SJCRH30 (cell line): ENCODE results near the gene IGF2BP1. TPM values are rescaled to one million over a fixed set of nuclear protein-coding genes. Genes with fewer than 3 reads are reported as not detected.
A peak's percentile ranks its signal among the peaks of the same experiment; 100 is the strongest.

Experiments used
- DNase-seq, 2 experiments: peaks; one replicate each; pipeline ENCODE4 v3.0.0-alpha.2; 2015 to 2020
- H3K27ac ChIP-seq: fragments of 250-450 bp; sonication (Bioruptor Pico); 2 replicates; pipeline ENCODE4 v1.5.1; 2020; ENCODE audit warnings: mild to moderate bottlenecking, moderate library complexity
- H3K27me3 ChIP-seq: fragments of 250-450 bp; sonication (Bioruptor Pico); 2 replicates; pipeline ENCODE4 v1.5.1; 2020; ENCODE audit warnings: mild to moderate bottlenecking, moderate library complexity
- H3K36me3 ChIP-seq: fragments of 250-450 bp; sonication (Bioruptor Pico); 2 replicates; pipeline ENCODE4 v1.5.1; 2020; ENCODE audit warnings: mild to moderate bottlenecking, moderate library complexity
- H3K4me1 ChIP-seq: fragments of 250-450 bp; sonication (Bioruptor Pico); 2 replicates; pipeline ENCODE4 v1.5.1; 2020; ENCODE audit warnings: mild to moderate bottlenecking, moderate library complexity
- H3K4me3 ChIP-seq: fragments of 250-450 bp; sonication (Bioruptor Pico); 2 replicates; pipeline ENCODE4 v1.5.1; 2020; ENCODE audit warnings: mild to moderate bottlenecking, moderate library complexity
- H3K9me3 ChIP-seq: fragments of 250-450 bp; sonication (Bioruptor Pico); replicated peaks from 2 replicates; pipeline ENCODE4 v1.5.1; 2020; ENCODE audit warnings: mild to moderate bottlenecking, moderate library complexity
- total RNA-seq: library from RNA; depleted of rRNA; stranded (reverse); fragments of >200 nt; shearing (Covaris generic); gene quantifications from 2 replicates; pipeline ENCODE4 v1.2.3, GENCODE V29; 2014

Gene IGF2BP1
- total RNA-seq, 1 experiment from 2014 or later: 114 TPM

DNA sequence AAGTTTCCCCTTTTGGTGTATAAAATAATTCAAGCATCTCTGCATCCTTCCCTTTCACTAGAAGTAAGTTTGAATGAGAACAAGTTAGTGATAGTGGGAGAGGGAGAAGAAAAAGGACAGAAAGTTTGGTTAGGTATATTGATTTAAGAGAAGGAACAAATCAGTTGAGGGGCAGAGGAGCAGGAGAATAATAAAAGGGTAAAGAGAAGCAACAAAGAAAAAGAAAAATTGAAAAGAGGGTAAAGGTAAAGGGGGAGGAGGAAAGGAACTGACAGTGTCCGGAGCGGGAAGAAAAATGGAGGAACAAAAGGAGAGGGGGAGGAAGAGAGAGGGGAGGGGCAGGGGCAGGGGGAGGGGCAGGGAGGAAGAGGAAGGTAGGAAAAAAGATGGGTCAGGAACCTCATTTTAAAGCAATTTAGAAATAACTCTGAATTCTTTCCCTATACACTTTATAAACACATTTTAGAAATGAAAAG is 6.3 kb upstream of the IGF2BP1 start:
- Histone ChIP-seq H3K36me3 (no peaks in the 10 kb centered on the region), H3K9me3 (no peaks in the 10 kb centered on the region), H3K4me1 (peaks cover 11% of the 10 kb centered on the region; the same call in 1 of the 2 replicates), H3K27me3 (peaks cover 7% of the 10 kb centered on the region; the same call in 1 of the 2 replicates), H3K27ac (no peak overlapping the region), H3K4me3 (no peak overlapping the region)
- no peak for DNase-seq

DNA sequence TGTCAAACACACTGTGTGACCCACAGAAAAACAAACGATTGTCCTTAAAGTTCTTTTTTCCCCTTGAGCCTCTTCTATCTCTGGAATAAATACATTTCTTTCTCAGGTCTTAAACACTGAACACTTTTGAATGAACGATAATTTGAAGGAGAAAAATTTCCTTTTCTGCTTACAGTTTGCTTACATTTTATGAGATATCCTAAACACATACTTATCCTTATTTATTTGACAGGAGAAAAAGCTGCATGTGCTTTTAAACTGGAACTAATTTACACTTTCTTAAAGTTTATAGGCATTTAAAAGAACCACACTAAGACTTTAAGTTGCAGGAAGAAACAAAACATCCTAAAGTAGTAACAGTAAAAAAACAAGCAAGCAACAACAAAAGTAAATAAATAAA is 4.7 kb upstream of the IGF2BP1 start:
- no peak for DNase-seq
- Histone ChIP-seq H3K4me3 (no peak overlapping the region), H3K27ac (0 out of 2 replicates have a peak overlapping the region, but pooled peaks have one; percentile 0), H3K4me1 (peaks cover 11% of the 10 kb centered on the region; the same call in 1 of the 2 replicates), H3K27me3 (peaks cover 4% of the 10 kb centered on the region; the same call in 1 of the 2 replicates), H3K36me3 (no peaks in the 10 kb centered on the region), H3K9me3 (no peaks in the 10 kb centered on the region)

DNA sequence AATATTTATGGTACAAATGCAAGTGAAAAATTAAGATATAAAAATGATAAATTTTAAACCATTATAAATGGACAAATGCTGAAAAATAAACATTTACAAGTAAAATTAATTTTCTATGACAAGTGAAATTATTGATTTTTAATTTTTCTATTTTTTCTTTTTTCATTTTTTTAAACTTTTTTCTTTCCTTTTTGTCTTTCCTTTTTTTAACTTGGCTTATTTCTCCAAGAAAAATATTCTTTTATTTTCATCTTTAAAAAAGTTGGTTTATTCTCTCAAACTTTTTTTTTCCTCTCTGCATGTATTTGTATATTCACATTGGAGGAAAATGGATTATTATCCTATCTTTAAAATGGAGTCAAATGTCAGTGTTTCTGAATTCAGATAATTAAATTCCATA is 3.9 kb upstream of the IGF2BP1 start:
- no peaks in the 10 kb centered on the region for H3K9me3 ChIP-seq
- no peak for DNase-seq
- no peak overlapping the region for H3K27ac ChIP-seq
- H3K4me3 ChIP-seq: no peak overlapping the region
- H3K4me1 ChIP-seq: peaks cover 11% of the 10 kb centered on the region; the same call in 1 of the 2 replicates
- H3K36me3 ChIP-seq: no peaks in the 10 kb centered on the region; the same call in 1 of the 2 replicates
- no peaks in the 10 kb centered on the region for H3K27me3 ChIP-seq

DNA sequence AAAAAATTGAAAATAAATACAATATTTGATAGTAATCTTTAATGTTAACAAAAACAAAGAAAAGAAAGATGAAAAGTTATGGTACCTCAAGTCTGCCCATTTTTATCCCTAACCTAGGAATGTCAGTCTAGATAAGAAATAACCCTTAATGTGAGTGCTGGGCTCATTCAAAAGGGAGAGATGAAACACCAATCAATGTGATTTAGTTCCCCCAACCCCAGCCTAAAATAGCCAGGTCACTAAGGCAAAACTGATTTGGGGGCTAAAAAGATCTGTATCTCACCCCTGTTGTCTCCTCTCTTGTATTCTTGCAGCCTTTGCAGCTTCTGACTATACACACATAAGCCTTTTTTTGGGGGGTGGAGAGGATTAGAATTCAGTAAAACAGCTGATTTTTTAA is 3.2 kb upstream of the IGF2BP1 start:
- Histone ChIP-seq H3K4me3 (no peak overlapping the region), H3K27me3 (no peaks in the 10 kb centered on the region), H3K36me3 (no peaks in the 10 kb centered on the region; the same call in 1 of the 2 replicates), H3K27ac (no peak overlapping the region; the same call in 1 of the 2 replicates), H3K9me3 (no peaks in the 10 kb centered on the region), H3K4me1 (peaks cover 11% of the 10 kb centered on the region; the same call in 1 of the 2 replicates)
- DNase-seq: no peak

DNA sequence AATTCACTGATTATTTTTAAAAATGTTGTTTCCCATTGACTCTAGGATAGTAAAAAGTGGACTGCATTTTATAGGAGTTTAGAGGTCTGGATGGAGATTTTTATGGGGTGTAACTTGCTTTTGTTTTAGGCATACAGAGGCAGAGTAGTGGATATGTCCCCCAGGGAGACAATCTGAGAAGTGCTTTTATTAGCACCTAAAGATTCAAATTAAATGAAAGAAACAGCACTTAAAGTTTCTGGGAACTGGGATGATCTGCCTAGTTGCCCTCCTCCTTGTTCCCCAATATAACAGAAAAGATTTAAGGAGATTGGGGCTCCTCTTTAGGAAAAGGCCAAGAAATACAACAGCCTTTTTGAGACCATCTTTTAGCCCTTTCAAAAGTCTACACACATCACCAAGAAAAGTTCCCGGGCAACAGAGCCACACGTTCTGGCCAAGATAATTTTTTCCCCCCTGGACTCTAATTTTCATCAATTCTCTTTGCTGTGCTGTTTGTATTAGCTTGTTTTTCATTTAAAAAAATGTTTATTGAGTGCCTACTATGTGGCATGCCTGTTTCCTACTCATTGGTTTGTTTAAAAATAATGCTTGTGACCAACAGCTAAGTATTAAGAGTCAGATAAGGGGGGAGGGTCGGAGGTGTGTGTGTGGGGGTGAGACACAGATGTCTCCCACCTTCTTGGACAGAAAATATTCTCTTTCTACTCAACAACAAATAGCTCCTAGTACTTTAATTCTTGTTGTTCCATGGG is 2.5 kb upstream of the IGF2BP1 start:
- peak overlapping the region; percentile 92 for H3K4me3 ChIP-seq
- no peaks in the 10 kb centered on the region for H3K9me3 ChIP-seq
- H3K4me1 ChIP-seq: peaks cover 11% of the 10 kb centered on the region; the same call in 1 of the 2 replicates
- peak overlapping the region; percentile 94 for H3K27ac ChIP-seq
- H3K27me3 ChIP-seq: no peaks in the 10 kb centered on the region
- peak in 1 of 2 experiments; percentile 49 for DNase-seq
- H3K36me3 ChIP-seq: peaks cover 3% of the 10 kb centered on the region; the same call in 1 of the 2 replicates

DNA sequence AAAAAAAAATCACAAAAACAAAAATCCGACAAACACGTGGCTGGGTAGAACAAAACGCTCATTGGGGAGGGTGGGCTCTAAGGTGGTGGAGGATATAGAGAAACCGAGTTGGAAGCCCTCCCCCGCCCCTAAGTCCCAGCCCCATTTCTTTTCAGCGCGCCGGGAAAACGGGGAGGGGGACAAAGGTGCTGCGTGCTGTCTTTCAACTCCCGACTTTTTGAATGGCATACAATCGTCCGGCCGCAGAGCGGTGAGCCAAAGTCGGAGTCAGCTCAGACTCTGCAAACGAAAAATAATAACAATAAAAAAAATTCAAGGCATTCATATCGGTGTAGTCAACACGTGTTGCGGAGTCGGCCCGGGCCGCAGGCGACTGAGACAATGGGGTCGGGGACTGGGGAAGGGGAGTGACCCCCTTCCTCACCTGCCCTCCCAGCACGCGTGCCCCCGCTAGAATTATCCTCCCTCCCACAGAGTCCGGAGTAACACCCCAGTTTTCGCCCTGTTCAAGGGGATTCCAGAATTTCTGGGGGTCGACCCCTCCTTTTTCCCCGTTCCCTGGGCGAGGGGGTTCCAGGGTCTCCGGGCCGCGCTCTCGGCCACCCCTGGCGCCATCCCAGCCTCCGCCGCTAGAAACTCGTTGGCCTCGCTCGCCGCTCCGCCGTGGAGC is 1.7 kb upstream of the IGF2BP1 start:
- no peaks in the 10 kb centered on the region for H3K9me3 ChIP-seq
- H3K27me3 ChIP-seq: no peaks in the 10 kb centered on the region
- DNase-seq: peak; percentile 55 to 71
- peaks cover 11% of the 10 kb centered on the region; the same call in 1 of the 2 replicates for H3K4me1 ChIP-seq
- peak overlapping the region; percentile 94 for H3K27ac ChIP-seq
- H3K4me3 ChIP-seq: peak overlapping the region; percentile 92
- peaks cover 9% of the 10 kb centered on the region for H3K36me3 ChIP-seq

DNA sequence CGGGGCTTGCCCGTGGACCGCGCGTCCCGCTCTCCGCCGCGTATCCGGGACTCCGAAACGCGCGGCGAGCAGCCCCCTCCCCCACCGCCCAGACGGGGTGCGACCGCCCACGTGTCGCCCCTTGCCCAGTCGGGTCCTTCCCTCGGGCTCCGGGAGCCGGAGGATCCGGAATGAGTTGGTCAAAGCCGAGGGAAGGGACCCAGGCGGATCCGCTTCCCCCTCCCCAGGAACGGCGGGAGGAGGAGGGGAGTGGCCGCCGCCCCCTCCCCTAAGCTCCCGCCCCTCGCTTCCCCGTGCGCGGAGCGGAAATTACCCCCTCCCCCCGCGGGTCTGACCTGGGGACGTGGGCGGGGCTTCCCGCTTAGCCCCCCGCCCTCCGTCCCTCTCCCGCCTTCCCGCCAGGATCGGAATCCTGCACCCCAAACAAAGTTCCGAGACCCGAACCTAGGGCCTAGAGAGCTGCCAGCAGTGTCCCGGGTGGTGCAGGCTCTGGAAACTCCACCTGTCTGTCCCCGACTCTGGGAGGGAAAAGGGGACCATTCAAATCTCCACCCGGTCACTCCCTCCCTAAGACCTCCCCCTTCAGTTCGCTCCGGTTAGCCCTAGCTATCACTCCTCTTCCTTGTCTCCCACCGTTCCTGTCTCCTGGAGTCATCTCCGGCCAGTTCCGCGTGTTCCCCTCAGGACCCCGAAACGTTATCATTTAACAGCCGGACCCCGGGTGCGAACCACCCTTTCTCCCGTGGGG is 1.0 kb upstream of the IGF2BP1 start:
- H3K4me1 ChIP-seq: peaks cover 12% of the 10 kb centered on the region; the same call in 1 of the 2 replicates
- DNase-seq: peak; percentile 88 to 89
- no peaks in the 10 kb centered on the region for H3K9me3 ChIP-seq
- peak overlapping the region; percentile 92 for H3K4me3 ChIP-seq
- no peaks in the 10 kb centered on the region for H3K27me3 ChIP-seq
- peak overlapping the region; percentile 94 for H3K27ac ChIP-seq
- peaks cover 14% of the 10 kb centered on the region for H3K36me3 ChIP-seq

DNA sequence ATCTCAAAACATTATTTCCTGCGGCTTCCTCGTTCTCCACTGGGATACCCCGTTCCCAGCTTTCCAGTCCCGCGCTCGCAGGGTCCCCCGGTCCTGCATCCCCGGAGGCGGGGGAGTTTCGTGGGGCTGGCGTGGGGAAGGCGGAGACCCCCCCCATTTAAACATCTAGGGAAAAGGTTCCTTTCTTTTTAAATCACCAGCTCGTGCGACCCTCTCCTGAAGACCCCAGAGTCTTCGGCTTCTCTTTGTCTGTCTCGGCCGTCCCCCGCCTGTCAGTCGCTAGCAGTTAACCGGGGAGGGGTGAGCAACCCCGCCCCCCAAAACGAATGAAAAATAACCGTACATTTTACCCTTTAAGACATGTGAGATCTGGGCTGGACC is 473 bp upstream of the IGF2BP1 start:
- Histone ChIP-seq H3K4me1 (peaks cover 12% of the 10 kb centered on the region; the same call in 1 of the 2 replicates), H3K9me3 (no peaks in the 10 kb centered on the region), H3K36me3 (peaks cover 18% of the 10 kb centered on the region), H3K27me3 (no peaks in the 10 kb centered on the region), H3K4me3 (peak overlapping the region; percentile 92), H3K27ac (peak overlapping the region; percentile 94)
- no peak for DNase-seq

DNA sequence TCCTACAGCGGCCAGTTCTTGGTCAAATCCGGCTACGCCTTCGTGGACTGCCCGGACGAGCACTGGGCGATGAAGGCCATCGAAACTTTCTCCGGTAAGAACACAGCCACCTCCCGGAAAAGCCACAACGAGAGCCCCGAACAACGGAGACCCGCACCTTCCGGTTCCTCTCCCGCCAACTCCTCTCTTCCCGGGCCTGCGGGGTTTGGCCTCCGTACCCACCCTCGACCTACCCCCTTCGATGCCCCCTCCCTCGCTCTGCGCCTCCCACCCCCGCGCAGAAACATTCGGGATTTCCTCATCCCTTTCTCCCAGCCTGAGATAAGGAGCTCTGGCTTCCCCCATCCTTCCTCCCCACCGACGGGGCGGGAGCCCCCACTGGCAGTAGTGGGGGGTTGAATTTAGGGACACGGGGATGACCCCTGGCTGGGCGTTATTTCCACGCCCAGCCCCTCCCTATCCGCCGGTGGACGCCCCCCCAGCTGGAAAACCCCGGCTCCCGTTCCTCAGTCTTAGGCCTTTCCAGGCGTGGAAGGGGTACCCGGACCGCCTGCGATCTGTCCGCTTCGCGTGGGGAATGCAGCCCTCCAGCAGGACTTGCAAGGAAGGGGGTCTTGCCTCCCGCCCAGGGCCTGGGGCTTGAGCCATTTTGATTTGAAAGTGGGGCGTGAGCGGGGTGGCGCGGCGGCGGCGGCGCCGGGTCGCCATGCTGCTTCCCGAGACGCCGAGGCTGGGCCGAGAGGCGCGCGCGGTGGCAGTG is 822 bp downstream of the IGF2BP1 start:
- peak; percentile 56 to 59 for DNase-seq
- no peaks in the 10 kb centered on the region for H3K27me3 ChIP-seq
- H3K4me1 ChIP-seq: peaks cover 19% of the 10 kb centered on the region
- H3K27ac ChIP-seq: peak overlapping the region; percentile 94
- peaks cover 29% of the 10 kb centered on the region for H3K36me3 ChIP-seq
- H3K9me3 ChIP-seq: no peaks in the 10 kb centered on the region
- H3K4me3 ChIP-seq: peak overlapping the region; percentile 92

DNA sequence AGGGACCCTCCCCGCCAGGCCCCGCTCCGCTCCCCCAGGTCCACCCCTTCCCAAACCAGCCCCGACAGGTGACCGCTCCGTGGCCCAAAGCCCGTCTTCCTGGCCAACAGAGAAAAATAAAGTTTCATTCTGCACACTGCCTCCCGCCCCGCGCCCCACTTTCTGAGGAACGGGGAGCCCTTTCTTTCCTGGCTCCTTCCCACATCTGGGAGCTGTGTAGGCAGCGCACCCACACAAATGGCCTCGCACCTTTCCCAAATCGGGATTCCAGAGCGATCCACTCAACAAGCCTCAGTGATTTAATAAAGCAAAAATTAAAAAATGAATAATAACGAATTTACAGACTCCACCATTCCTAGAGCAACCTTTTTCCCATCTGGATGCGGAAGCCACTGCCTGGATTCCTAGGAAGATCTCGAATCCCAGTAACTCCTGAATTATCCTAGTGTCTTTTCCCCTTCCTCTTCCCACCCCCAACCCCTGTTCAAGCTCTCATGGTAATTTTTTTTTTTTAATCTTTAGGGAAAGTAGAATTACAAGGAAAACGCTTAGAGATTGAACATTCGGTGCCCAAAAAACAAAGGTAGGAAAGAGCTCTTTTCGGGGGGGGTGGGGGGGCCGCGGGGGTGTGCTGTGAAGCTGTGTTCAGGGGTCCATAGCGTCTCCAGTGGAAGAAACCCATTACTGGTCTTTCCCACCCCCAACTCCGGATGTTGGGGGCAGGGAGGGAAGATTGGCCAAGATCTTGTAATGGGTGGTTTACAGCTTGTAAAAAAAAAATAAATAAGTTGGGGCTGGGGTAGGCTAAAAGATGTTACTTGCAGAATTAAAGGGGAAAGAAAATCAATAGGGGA is 1.6 kb downstream of the IGF2BP1 start:
- no peaks in the 10 kb centered on the region for H3K9me3 ChIP-seq
- peaks cover 33% of the 10 kb centered on the region for H3K36me3 ChIP-seq
- H3K4me1 ChIP-seq: peaks cover 19% of the 10 kb centered on the region
- H3K27ac ChIP-seq: peak overlapping the region; percentile 94
- H3K4me3 ChIP-seq: peak overlapping the region; percentile 92
- H3K27me3 ChIP-seq: no peaks in the 10 kb centered on the region
- DNase-seq: peak; percentile 24 to 58

DNA sequence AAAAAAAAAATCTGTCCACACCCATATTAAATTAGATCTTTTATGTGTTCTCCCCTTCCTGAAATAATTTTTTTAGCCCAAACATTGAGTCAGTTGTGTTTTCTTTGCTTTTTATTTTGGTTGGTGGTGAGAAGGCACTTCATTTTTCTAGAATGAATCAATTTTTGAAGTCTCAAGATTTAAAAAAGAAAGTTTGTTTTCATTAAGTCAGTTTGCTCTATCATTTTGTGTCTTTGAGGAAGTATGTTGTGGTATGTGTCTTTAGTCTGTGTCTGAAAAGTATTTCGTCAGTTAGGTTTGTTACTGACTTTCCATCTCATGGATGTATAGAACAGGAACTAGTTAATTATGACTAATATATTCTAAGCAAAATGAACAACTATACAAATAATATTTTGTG is 3.8 kb downstream of the IGF2BP1 start:
- Histone ChIP-seq H3K27me3 (no peaks in the 10 kb centered on the region), H3K36me3 (peaks cover 50% of the 10 kb centered on the region), H3K9me3 (no peaks in the 10 kb centered on the region), H3K27ac (no peak overlapping the region), H3K4me3 (peak overlapping the region; percentile 92), H3K4me1 (peaks cover 13% of the 10 kb centered on the region)
- no peak for DNase-seq

DNA sequence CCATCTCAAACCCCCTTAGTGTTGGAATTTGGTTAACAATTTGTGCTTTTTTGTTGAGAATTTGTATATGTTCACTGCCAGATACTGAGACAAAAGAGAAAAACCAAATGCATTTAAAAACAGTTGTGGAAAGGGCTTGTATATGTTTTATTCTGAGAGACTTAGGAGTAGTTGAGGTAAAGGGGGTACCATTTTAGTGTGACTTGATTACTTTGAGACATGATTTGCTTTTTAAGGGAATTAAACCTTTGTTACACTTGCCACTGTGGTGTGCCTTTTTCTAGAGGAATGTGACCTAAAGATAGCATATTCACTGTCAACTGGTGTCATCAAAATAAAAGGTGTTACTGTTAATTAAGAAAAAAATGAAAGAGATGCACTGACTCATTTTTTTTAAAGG is 4.5 kb downstream of the IGF2BP1 start:
- Histone ChIP-seq H3K27me3 (no peaks in the 10 kb centered on the region), H3K4me1 (peaks cover 13% of the 10 kb centered on the region), H3K4me3 (no peak overlapping the region), H3K9me3 (no peaks in the 10 kb centered on the region), H3K27ac (no peak overlapping the region), H3K36me3 (peaks cover 53% of the 10 kb centered on the region)
- DNase-seq: no peak

DNA sequence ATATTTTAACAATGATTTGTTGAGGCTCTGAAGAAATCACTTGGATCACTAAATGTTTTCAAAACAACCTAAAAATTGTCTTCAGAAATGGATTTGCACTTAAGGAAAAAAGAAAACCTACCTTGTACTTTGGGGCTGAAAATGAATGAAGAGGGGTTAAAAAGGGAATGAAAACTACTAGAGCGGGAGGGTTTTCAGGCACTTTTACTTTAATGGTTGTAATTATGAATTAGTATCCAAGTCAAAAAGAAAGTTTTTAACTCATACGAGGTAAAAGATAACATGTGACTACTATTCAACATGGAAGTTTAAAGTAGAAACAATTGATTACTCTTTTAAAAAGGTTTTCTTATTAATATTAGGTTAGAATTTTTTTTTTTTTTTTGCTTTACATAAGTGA is 5.1 kb downstream of the IGF2BP1 start:
- Histone ChIP-seq H3K4me1 (peaks cover 13% of the 10 kb centered on the region), H3K27me3 (no peaks in the 10 kb centered on the region), H3K9me3 (no peaks in the 10 kb centered on the region), H3K4me3 (no peak overlapping the region), H3K27ac (no peak overlapping the region), H3K36me3 (peaks cover 60% of the 10 kb centered on the region)
- no peak for DNase-seq
